ENCODE results near the gene ENTPD8.

Gene ENTPD8

GRCh38 chr9:137439158-137439714 is 1.9 kb downstream of the ENTPD8 start:
- DNase-seq (ENCODE audit: low spot score), result no peak
- TF ChIP-seq CTCF (IDR thresholded peaks at IDR 0.05), result no peak
- Histone ChIP-seq H3K27ac (no peak overlapping the region), H3K4me3 (no peak overlapping the region)

DNA sequence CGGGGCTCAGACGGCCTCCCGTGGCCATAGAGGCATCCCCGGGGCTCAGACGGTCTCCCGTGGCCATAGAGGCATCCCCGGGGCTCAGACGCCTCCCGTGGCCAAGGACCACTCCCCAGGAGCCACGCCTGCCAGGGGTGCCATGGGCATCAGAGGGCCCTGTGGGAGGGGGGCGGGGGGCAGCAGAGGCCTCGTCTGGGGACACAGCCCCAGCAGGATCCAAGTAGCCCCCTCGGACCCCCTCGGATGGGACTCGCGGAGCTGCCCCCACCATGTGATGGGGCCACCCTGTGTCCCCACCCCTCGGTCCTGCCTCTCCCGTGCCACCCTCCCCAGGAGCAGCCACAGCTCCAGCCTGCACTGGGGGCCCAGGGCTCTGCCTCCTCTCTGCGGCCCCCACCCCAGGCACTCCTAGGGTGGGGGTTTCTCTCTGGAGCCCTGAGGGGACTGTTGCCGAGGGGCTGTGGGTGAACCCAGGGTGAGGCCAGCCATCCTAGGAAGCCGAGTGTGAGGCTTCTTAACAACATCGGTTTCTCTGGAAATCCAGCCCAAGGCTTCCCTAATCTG is 2.5 kb downstream of the ENTPD8 start:
- TF ChIP-seq CTCF (IDR thresholded peaks at IDR 0.05), result no peak
- Histone ChIP-seq H3K4me3 (no peak overlapping the region), H3K27ac (no peak overlapping the region)
- no peak for DNase-seq (ENCODE audit: low spot score)

DNA sequence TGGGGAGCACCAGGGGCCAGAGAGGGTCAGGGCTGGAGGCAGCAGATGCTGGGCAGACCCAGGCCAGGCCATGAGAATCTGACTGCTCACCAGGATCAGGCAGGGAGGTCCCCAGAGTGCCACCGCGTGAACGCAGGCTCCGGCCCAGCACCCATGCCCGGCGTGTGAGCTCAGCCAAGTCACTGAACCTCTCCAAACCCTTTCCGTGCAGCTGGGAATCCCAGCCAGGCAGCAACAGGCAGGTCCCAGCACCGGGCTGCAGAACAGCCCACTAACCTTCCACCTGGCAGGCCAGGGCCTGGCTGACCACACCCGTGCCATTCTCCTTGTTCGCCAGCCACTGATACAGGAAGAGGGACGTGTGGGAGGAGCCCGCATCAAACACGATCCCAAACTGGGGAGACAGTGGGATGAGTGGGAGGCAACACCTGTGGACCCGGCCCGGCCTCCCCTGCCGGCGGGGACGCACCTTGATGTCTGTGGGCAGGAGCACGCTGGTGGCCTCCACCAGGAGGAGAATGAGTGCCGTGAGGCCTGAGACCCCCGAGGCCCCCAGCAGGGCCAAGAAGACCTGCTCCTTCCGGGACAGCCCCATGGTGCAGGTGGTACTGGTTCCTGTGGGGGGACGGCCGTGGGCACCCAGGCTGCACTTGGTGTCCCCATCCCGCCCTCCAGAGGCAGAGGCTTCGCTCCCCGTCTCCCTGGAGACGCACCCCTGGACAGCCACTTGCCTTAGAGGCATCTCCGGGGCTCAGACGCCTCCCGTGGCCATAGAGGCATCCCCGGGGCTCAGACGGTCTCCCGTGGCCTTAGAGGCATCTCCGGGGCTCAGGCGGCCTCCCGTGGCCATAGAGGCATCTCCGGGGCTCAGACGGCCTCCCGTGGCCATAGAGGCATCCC is 3.2 kb downstream of the ENTPD8 start:
- no peak for DNase-seq (ENCODE audit: low spot score)
- H3K27ac ChIP-seq, result no peak overlapping the region
- no peak overlapping the region for H3K4me3 ChIP-seq
- TF ChIP-seq CTCF (IDR thresholded peaks at IDR 0.05), result no peak

- no peak for DNase-seq (ENCODE audit: low spot score)
- H3K4me3 ChIP-seq, result no peak overlapping the region
- H3K27ac ChIP-seq, result no peak overlapping the region
- no peak for TF ChIP-seq CTCF (IDR thresholded peaks at IDR 0.05)
Measured at GRCh38 chr9:137436761-137437600, 4.2 kb downstream of the ENTPD8 start.

DNA sequence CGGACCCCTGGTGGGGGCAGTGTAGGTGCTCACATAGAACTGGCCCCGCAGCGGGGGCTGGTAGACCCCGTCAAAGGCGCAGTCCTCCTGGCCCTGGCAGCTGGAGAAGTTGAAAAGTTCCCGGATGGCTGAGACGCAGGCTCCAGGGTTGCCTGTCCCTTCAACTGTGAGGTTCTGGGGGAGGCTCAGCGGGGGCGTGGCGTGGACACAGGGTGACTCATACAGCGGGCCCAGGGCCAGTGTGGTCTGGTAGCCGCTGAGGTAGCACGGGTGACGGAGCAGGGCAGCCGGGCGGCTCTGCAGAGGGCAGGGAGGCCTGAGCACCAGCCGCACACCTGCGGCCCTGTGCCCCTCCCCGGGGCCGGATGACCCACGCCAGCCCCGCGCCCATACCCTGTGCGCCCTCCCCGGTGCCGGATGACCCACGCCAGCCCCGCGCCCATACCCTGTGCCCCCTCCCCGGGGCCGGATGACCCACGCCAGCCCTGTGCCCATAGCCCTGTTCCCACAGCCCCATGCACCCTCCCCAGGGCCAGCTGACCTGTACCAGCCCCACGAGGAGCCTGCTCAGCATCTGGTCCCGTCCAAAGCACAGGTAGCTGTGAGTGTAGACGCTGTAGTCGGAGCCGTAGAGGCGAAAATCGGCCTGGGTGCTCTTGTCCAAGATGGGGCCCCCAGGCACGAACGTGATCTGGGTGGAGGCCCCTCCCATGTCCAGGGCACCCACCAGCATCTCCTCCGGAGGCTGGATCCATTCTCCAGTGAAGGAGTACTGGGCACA is 5.0 kb downstream of the ENTPD8 start:
- TF ChIP-seq CTCF (IDR thresholded peaks at IDR 0.05), result no peak
- Histone ChIP-seq H3K4me3 (no peak overlapping the region), H3K27ac (no peak overlapping the region)
- DNase-seq (ENCODE audit: low spot score), result no peak

DNA sequence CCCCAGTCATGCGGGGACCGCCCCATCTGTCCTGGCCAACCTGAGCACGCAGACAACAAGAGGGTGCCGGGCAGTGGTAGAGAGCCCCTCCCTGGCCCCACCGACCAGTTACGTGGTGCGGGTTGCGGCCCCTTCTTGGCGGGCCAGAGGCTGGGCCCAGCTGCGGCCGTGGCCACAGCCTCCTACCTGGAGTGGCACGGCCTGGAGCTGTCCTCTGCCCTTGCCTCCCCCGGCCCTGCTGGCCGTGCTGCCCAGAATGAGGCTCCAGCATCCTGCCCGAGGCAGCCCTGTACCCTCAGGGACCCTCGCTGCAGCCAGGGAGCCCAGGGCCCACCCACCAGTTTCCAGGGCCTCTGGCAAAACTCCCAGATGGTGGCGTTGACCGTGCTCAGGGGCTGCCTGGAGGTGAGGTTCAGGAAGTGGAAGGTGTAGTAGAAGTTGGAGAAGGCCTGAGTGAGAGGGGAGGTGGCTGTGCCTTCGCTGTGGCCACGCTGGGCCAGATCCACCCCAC is 5.7 kb downstream of the ENTPD8 start:
- no peak overlapping the region for H3K27ac ChIP-seq
- TF ChIP-seq CTCF (IDR thresholded peaks at IDR 0.05), result no peak
- no peak overlapping the region for H3K4me3 ChIP-seq
- DNase-seq (ENCODE audit: low spot score), result no peak

All from coronary artery (tissue), 2 donors.